COLO829 (cell line): ENCODE data around the gene ABHD14A.
"Not testable (repeated sequence)": the region's sequence is repeated elsewhere in the genome, so short reads cannot be mapped to it uniquely, and the experiment has no call there.

ENCODE experiments used
- DNase-seq: peaks from one replicate; pipeline ENCODE4 v3.0.0; 2012; ENCODE audit warnings: low spot score

ABHD14A gene

DNA sequence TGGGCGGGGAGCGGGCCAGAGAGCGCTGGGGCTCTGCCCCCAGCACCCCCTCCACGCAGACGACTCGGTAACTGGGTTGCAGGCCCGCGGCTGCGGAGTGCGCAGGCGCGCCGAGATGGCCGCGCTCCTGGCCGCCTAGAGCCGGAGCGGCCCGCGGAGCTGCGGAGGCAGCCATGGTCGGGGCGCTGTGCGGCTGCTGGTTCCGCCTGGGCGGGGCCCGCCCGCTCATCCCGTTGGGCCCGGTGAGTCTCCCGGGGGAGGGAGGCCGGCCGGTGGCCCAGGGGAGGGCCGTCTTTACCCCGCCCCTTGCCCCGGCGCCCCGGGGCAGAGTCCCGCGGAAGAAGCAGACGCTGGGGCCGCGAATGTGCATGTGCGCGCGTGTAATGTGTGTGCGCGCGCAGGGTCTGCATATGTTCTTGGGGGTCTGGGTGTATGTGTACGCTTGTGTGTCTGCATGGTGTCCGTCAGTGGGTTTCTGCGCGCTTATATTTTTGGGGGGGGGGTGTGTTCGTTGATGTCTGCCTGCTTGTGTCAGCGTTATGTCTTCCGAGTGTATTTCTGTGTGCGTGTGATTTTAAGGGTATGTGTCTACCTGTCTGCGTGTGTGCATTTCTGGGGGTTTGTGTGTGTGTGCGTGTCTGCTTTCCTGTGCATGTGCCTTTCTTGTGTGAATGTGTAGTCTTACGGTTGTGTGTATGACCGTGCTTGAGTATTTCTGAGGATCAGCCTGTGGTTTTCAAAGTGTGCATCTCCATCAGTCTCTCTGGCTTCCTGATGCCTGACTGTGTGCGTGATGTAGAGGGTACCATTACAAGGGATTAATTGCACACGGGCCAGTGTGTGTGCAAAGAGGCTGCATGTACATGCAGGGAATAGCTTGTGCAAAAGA lies at the start of gene ABHD14A:
Gene ABHD14A (plus strand): TSS at position 102 of the 889 bp plus-strand sequence. CDS start 72 bp downstream, at position 174.
- peak; percentile 72 for DNase-seq

DNA sequence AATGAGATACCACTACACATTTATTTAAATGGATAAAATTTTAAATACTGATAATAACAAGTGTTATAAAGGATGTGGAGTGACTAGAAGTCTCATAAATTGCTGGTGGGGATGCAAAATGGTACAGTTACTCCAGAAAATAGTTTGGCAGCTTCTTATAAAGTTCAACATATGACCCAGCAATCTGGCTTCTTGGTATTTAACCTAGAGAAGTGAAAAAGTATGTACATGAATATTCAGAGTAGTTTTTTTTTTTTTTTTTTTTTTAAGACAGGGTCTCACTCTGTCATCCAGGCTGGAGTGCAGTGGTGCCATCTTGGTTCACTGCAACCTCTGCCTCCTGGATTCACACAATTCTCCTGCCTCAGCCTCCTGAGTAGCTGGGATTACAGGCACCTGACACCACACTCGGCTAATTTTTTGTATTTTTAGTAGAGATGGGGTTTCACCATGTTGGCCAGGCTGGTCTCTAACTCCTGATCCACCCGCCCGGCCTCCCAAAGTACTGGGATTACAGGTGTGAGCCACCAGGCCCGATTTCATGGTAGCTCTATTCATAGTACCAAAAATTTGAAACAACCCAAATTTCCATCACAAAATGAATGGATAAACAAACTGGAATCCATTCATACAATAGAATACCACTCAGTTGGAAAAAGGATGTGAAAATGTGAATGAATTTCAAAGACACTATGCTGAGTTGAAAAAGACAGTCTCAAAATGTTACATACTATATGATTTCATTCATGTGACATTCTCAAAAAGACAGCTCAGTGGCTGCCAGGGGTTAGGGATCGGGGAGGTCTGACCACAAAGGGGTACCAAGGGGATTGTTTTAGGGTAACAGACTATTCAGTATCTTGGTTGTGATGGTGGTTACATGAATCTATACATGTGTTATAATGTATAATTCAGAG lies 47.5 kb upstream of the ABHD14A start:
- DNase-seq, result no peak

DNA sequence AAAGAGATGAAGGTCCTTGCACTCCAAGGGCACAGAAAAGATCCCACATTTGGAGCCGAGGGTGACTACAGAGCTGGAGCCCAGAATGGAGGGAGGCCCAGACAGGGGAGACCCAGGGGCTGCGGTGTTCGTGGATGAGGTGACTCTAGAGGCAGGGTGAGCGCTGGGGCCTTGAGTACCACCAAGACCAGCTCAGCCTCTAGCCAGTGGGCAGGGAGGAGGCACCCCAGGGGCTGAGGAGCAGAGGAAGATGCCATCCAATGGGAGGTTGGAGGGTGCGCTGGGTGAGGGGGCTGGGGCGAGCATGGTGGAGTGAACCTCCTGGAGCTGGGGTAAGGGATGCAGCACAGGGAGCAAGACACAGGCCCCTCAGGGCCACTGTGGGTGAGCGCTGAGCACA lies 46.4 kb upstream of the ABHD14A start:
- no peak for DNase-seq

DNA sequence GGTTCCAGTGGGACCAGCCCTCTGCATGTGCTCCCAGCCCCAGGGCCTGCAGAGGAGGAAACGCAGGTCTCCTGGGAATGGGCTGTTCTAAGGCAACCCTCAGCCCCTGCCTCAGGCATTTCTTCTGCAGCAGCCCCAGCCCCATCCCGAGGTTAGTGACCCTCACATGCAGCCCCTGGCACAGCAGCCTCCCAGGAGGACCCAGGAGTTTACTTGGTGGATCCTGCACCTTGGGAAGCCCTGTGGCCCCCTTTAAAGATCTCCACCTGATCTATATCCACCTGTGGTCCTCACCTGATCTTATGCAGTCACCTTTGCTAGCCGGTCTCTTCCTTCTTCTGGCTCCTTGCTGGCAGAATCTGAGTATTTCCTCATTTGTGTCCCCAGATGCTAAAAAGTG lies 45.9 kb upstream of the ABHD14A start:
- not testable (repeated sequence) for DNase-seq

DNA sequence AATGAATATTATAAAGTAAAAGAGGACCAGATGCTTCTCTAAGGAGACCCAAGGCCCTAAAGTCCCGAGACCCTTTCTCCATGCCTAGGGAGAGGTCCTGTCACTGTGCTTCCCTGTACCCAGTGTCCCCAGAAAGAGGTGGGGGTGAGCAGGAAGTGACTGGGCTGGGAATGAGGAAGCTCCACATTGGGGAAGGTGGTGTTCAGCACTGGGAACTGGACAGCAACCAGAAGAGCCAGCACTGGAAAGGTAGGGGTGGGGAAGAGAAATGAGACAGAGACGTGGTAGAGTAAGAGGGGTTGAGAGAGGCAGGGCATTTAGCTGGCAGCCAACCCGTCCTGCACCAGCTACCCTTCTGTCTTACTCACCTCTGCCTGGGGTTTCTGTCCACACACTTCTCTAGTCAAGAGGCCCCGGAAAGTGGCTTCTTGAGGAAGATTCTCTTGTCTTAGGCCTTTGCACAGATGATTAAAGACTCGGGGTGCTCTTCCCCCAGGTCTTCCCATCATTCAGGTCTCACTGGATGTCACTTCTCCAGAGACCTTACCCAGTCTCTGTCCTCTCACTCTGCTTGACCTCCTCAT lies 45.4 kb upstream of the ABHD14A start:
- peak; percentile 44 for DNase-seq

DNA sequence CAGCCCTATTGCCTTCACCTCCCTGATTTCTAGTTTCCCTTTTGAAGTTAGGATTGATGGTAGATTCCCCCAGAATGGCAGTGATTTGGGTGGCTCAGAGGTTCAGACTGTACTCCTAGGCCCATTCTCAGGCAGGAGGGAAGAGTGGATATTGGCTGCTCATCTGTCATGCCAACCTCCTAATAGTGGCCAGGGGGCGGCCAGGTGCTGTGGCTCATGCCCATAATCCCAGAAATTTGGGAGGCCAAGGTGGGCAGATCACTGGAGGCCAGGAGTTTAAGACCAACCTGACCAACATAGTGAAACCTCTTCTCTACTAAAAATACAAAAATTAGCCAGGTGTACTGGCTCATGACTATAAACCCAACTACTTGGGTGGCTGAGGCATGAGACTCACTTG lies 44.4 kb upstream of the ABHD14A start:
- no peak for DNase-seq

DNA sequence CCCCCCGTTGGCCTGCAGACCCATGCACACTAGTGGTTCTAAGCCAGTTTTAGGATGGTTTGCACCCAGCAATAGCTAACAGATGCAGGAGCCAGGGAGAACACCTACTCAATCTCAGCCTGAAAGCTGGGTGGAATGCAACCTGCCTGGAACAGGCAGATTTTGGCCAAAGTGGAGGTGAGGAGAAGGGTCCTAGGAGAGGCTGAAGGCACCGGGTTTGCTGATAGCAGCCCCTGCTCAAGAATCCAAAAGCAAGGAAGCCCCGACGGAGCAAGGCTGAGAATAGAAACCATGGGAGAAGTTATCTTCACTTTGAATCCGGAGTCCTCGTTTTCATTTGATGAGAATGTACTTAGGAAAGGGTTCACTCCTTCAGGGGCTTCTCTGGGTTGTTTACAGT lies 43.1 kb upstream of the ABHD14A start:
- DNase-seq, result no peak

DNA sequence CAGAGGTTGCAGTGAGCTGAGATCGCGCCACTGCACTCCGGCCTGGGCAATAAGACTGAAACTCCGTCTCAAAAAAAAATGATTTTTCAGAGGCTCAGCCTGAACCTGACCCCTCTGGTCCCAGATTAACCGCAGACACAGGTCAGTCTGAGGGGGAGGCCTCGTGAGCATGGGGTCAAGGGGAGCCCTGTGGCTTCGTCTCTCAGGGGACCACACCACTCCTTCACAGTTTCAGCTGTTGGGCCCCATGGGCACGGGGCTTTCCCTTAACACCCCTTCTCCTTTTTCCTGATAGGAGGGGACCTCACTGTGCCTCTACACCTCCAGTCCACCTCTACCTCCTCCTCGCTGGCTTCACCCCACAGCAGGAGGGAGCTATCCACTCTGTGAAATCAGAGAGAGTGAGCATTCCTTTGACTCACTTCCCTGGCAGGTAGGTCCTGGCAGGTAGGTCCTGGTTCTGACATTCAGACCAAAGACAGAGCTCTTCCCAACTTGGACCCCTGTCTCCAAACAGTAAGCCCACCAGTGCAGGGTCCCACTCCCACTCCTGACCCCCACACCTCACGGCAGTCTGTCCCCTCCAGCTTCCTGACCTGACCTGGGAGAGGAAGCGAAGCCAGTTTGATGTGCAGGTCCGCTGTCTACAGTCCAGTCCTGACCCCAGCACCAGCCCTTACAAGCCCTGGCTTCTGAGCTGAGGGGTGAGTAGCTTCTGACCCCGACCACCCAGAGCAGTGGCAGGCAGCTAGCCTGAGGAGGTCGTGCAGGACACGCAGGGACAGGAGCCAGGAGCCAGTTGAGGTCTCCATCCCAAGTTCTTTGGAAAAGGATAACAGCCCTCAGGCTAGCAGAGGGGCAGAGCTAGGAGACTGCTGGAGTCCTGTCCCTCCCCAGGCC lies 42.1 kb upstream of the ABHD14A start:
- DNase-seq, result no peak

DNA sequence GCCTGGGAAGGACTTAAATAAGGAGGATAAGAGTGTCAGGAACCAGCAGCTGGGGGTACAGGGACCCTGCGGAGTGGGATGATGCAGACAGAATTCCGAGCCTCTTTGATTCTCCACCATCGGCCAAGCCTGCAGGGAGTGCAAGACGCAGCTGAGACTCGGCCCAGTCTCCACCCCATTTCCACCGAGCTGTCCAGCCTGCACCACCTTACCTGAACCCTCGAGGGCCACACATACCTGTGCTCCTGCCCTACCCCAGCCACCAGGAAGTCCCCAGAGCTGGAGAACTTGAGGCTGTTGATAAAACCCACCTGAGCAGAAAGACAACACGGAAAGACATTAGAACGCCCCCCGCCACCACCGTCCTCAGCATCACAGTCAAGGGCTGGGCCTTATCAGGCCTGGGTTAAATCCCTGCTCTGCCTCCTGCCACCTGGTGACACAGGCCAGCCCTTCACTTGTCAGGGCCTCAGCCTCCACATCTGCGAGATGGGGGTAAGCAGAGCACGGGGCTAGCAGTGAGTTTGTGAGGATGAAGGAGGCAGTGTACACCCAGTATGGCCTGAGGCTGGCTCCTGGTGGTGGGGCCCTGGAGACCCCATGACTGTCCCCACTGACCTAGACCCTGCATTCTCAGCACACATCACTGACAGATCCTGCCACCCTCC lies 41.3 kb upstream of the ABHD14A start:
- no peak for DNase-seq

DNA sequence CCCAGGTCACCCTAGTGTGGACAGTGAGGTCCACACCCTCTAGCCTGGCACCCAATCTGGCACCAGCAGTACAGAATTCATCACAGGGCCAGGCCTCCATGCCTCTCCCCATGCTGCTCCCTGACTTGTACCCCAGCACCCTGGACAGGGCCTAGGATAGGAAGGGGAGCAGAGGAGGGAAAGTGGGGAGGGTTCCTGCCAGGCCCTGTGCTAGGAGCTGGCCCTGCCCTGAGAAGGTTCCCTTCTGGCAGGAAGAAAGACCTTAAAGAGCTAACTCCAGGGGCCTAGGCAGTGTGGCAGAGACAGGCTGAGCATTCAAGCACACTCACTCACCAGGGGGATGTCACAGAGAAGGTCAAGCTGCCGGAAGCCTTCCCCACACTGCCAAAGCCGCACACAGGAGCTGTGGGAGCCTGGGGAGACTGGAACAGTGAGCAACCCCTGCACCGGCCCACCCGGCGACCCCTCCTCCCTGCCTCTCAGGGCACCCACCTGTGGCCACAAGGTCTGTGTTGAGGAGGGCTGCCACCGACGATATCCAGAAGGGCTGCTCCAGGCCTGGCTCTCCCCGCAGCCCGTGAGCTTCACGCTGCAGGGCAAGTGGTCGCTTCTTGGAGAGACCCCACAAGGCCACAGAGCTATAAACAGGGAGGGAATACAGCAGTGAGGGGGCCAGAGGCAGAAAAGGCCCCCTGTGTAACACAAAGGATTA lies 40.6 kb upstream of the ABHD14A start:
- no peak for DNase-seq

DNA sequence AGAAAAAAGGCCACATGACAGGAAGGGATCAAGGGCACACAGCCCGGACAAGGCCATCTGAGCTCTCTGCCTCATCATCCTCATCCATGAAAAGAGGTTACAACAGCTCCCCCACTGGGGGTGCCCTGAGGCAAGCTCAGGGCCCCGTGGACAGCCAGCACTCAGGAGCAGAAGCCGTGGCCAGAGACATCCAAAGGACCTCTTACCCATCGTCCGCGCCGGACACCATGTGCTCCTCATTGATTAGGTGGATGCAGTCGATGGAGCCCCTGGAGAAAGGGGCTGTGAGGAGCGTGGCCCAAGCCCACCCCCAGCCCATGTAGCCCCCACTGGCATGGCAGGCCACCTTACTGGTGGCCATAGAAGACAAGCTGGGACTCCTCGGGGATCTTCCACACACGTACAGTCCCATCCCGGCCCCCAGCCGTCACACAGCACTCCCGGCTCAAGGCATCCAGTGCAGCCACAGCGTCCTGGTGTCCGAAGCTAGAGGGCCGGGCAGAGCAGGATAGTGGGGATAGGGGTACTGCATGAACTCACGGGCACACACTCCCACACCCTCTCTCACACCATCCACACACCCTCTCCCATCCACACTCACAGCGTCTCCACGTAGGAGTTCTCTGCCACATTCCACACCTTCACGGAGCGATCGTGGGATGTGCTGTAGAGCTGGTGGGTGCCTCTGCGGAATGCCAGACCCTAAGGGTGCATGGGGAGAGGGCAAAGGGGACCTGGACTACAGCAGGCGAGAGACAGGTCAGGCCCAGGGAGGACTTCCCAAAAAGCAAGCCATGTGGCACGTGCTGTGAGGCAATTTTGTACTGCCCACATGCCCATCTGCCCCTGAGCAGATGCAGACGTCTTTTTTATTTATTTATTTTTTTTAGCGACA lies 39.6 kb upstream of the ABHD14A start:
- no peak for DNase-seq

DNA sequence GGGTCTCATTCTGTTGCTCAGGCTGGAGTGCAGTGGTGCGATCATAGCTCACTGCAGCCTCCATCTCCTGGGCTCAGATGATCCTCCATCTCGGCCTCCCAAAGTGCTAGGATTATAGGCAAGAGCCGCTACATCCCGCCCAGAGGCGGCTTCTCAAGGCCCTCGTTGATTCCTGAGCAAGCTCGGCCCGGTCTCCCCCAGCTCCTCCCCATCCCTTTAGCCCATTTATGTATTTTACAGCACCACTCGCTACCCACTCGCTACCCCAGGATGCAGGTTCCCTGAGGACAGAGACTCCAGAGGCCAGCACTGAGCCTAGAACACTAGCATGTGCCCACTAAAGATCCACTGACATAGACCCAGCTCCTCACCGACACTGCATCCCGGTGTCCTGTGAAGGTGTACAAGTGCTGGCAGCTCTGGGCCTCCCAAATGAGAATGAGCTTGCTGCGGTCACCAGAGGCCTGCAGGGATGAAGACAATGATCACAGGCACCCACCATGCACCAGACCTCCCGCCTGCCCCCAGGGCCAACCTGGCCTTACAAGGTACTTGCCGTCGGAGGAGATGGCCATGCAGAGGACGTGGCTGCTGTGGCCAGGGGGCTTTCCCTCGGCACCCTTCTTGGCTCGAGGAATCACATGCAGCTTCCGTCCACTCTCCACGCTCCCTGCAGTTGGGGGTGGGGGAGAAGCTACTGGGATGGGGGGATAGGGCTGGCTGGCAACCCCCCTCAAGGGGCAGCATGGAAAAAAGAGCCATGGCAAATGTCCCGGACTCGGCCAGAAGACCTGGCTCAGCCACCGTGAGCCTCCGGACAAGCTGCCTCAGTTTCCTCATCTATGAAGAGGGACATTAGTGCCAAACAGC lies 38.7 kb upstream of the ABHD14A start:
- DNase-seq, result no peak

DNA sequence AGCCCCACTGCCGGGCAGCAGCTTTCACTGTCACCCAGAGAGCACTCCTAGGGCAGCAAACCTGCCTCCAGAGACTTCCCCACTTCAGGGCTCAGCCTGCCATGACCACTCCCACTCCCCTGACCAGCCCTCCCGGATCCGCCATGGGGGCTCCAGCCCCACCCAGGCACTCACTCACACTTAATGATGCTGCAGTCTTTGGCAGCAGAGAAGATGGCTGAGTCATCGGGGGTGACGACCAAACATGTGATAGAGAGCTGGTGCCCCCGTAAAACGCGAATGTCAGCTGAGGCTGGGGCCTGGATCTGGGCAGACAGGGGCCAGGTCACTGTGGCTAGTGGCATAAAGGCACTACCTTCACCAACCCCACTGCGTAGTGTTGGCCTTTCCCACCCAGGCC lies 37.9 kb upstream of the ABHD14A start:
- no peak for DNase-seq

DNA sequence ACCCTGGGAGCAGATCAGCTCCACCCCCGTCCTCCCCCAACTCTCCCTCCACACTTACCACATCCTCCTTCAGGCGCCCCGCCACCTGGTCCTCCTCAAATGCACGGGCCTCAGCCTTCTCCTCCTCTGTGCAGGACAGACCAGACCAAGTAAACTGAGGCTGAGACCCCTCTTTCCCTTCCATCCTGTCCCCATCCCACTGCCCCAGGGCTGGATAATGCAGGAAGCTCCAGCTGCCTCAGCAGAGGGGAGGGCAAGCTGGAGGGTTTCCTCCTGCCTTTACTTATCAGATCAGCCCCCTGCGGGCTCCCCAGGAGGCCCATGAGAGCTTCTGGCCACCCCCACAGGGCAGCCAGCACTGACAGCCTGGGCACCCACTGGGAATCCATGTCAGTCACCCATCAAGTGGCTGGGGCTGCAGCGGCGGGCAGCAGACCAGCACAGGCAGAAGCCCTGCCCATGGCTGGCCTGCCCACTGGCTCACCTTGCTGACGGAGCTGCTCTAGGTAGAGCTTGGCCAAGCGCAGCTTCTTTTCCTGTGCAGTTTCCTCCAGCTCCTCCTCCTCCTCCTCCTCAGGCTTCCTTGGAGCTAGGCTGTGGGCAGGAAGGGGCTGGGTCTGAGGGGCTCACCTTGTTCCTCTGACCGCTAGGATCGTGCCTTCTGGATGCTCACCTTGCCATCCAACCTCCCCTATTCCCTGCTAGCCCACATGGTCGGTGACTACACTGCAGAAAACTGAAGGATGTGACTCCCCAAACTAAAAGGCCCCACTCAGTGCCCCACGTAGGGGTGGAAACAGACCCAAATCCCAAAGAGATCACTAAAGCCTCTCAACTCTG lies 37.0 kb upstream of the ABHD14A start:
- DNase-seq, result no peak

DNA sequence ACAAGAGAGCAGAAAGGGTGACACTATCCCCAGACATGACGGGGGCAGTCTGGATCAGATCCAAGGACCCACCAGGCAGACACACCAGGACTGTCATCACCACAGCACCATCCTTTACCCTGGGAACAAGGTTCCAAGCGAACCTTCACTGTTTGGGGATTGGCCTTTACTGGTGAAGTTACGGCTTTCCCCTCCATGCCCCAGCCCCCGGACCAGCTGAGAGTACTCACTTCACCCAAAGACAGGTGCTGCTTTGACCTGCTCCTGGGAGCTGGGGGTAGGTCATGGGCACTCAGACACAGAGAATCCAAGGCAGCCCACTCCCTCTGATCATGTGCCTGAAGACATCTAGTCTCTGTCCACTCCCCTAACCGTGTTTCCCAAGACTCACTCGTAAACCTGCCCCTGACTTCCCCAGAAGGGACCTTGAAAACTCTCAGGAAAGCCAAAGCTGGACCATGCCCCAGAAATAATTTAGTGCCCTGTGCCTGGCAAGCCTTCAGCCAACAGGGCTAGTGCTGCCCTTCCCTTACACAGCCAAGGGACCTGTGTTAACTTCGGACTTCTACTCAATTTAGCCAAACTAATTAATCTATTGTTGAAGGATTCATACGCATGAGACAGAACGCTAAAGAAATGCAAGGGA lies 36.0 kb upstream of the ABHD14A start:
- no peak for DNase-seq

DNA sequence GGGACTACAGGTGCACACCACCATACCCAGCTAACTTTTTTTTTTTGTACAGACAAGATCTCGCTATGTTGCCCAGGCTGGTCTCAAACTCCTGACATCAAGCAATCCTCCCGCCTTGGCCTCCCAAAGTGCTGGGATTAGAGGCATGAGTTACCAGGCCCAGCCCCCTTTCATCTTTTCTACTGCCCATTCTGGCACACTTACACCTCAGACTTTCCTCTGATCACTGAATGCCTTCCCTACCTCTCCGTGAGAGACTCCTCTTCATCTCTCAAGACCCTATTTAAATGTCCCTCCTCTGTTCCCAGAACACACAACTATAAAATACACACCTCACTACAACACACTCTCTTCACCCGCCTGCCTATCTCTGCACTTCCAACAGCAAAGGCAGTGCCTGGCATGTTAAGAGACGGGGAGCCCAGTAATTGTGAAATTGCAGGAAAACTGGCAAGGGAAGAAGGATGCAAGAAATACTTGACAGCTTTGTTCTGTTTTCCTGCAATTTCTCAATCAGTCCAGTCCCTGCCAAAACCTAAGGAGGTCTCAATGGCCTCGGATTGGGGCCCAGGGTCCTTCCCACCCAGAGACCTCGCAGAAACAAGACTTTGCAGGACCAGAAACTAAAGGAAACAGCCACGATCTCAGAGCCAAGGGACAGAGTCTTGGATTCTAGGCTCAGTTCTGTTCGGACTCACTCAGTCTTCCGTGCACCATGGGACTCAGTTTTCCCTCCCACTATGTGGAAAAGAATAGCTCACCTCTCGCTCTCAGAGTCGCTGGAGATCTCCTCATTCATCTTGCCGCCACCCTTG lies 34.0 kb upstream of the ABHD14A start:
- DNase-seq, result peak; percentile 37
